WTC11 (cell line): ENCODE results near the gene PLA2G1B.

ENCODE experiments used
- ATF1 ChIP-seq: sonication (generic); formaldehyde crosslinking; IDR thresholded peaks from 2 replicates; pipeline ENCODE4 v1.8.1; 2023; ENCODE audit warnings: mild to moderate bottlenecking, moderate library complexity, missing genetic modification reagents
- CREB1 ChIP-seq: sonication (generic); formaldehyde crosslinking; IDR thresholded peaks from 2 replicates; pipeline ENCODE4 v1.8.0; 2023; ENCODE audit warnings: mild to moderate bottlenecking, missing genetic modification reagents
- NFE2L1 ChIP-seq: sonication (generic); formaldehyde crosslinking; IDR thresholded peaks from 2 replicates; pipeline ENCODE4 v1.8.1; 2023; ENCODE audit warnings: missing genetic modification reagents
- NR3C1 ChIP-seq: sonication (generic); formaldehyde crosslinking; conservative IDR thresholded peaks from 2 replicates; pipeline ENCODE4 v1.8.1; 2023; ENCODE audit warnings: low read depth, mild to moderate bottlenecking, missing genetic modification reagents
- SP1 ChIP-seq: sonication (generic); formaldehyde crosslinking; conservative IDR thresholded peaks from 2 replicates; pipeline ENCODE4 v1.8.1; 2022; ENCODE audit warnings: missing genetic modification reagents
- TCF7 ChIP-seq: sonication (generic); formaldehyde crosslinking; IDR thresholded peaks from 2 replicates; pipeline ENCODE4 v1.8.0; 2022; ENCODE audit warnings: mild to moderate bottlenecking, low read depth, missing genetic modification reagents, moderate library complexity
- ZBTB21 ChIP-seq: sonication (generic); formaldehyde crosslinking; IDR thresholded peaks from 2 replicates; pipeline ENCODE4 v1.8.1; 2023; ENCODE audit warnings: mild to moderate bottlenecking, missing genetic modification reagents, borderline replicate concordance
- ZNF317 ChIP-seq: sonication (generic); formaldehyde crosslinking; IDR thresholded peaks from 2 replicates; pipeline ENCODE4 v1.8.1; 2023; ENCODE audit warnings: low read depth, mild to moderate bottlenecking, moderate library complexity, missing genetic modification reagents, borderline replicate concordance
- TF ChIP-seq, protein P1 (sequence below): sonication (generic); formaldehyde crosslinking; IDR thresholded peaks from 2 replicates; pipeline ENCODE4 v1.8.1; 2023; ENCODE audit warnings: mild to moderate bottlenecking, missing genetic modification reagents, moderate library complexity
- TF ChIP-seq, protein P2 (sequence below): fragments of 200-600 bp; IDR thresholded peaks from 2 replicates; pipeline ENCODE4 v1.8.0; 2022; ENCODE audit warnings: antibody characterized with exemption
- TF ChIP-seq, protein P3 (sequence below): sonication (generic); formaldehyde crosslinking; IDR thresholded peaks from 2 replicates; pipeline ENCODE4 v1.8.0; 2022; ENCODE audit warnings: mild to moderate bottlenecking, missing genetic modification reagents

DNA sequence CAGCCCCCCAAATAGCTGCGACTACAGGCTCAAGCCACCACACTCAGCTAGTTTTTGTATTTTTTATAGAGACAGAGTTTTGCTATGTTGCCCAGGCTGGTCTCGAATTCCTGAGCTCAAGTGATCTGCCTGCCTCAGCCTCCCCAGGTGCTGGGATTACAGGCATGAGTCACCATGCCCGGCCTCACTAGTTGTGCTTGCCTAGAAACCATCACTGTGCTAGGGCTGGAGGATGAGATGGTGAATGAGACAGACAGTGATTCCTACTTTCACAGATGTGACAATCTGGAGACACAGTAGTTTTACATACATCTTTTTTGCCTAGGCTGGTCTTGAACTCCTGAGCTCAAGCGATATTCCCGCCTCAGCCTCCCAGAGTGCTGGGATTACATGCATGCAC is 48.8 kb upstream of the PLA2G1B start:
- TF ChIP-seq TCF7 = no peak
- no peak for TF ChIP-seq NFE2L1 (CRISPR knock-in tag)
- TF ChIP-seq, protein P1, sequence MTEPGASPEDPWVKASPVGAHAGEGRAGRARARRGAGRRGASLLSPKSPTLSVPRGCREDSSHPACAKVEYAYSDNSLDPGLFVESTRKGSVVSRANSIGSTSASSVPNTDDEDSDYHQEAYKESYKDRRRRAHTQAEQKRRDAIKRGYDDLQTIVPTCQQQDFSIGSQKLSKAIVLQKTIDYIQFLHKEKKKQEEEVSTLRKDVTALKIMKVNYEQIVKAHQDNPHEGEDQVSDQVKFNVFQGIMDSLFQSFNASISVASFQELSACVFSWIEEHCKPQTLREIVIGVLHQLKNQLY (CRISPR knock-in tag) = no peak
- no peak for TF ChIP-seq SP1 (CRISPR knock-in tag)
- TF ChIP-seq, protein P2, sequence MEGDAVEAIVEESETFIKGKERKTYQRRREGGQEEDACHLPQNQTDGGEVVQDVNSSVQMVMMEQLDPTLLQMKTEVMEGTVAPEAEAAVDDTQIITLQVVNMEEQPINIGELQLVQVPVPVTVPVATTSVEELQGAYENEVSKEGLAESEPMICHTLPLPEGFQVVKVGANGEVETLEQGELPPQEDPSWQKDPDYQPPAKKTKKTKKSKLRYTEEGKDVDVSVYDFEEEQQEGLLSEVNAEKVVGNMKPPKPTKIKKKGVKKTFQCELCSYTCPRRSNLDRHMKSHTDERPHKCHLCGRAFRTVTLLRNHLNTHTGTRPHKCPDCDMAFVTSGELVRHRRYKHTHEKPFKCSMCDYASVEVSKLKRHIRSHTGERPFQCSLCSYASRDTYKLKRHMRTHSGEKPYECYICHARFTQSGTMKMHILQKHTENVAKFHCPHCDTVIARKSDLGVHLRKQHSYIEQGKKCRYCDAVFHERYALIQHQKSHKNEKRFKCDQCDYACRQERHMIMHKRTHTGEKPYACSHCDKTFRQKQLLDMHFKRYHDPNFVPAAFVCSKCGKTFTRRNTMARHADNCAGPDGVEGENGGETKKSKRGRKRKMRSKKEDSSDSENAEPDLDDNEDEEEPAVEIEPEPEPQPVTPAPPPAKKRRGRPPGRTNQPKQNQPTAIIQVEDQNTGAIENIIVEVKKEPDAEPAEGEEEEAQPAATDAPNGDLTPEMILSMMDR = no peak
- TF ChIP-seq, protein P3, sequence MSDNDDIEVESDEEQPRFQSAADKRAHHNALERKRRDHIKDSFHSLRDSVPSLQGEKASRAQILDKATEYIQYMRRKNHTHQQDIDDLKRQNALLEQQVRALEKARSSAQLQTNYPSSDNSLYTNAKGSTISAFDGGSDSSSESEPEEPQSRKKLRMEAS (CRISPR knock-in tag) = no peak
- no peak for TF ChIP-seq ZBTB21
- no peak for TF ChIP-seq CREB1 (CRISPR knock-in tag)
- TF ChIP-seq ZNF317 (CRISPR knock-in tag) = no peak
- TF ChIP-seq ATF1 (CRISPR knock-in tag) = no peak
- TF ChIP-seq NR3C1 (CRISPR knock-in tag) = no peak
